Stimulated activated CD4-positive, alpha-beta T cell treated with anti-CD3 and anti-CD28 coated beads, TNF-alpha, amount 100 ng/mL, for 24 hours (primary cell): Measurements from ENCODE around the gene SPIN2B.

Source experiments
- DNase-seq, 3 experiments: peaks; one replicate each; pipeline ENCODE4 v3.0.0-alpha.2; 2020; ENCODE audit warnings: low read depth in 3 of 3

SPIN2B gene

DNA sequence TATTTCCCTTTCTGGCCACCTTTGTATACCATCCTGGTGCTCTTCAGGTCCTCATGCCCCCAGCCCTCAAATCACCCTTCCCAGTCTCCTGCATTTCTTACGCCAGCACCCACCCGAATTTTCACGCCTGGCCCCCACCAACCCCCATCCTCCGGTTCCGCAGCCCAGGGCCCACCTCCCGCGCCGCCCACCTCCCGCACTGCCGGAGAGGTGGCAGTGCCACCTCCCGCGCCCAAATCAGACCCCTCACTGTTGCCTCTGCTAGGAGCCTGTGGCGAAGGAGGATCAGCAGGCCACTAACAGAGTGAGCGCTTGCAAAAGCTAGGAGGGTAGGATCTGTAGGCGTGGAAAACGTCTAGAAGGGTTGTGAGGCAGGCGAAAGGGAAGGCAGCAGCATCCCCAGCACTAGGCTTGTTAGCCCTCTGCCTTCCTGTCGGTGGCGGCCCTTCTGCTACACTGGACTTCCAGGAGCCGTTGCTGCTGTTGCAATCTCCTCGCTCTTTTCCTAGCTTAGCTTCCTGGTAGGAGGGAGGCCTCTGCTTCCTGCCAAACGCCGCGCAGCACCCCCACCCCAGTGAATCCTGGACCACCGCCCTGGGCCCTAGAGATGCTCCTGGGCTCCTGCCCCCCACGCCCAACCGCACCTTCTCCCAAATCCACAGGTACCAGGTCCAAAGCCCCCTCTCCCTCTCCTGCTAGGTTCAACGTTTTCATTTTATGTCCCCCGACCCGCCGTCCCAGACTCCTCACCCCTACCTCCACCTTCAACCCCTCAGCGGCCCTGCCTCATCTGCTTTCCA is 51.0 kb downstream of the SPIN2B start:
- DNase-seq, result no peak
